Body of pancreas (tissue), 4 donors: ENCODE results near the gene MGLL. TPM values are rescaled to one million over a fixed set of nuclear protein-coding genes. Genes with fewer than 3 reads are reported as not detected.

Source experiments
- ATAC-seq: fragments of 150-250 bp; one replicate; pipeline ENCODE4 v1.9.1; 2016
- DNase-seq, 4 donors: peaks; one replicate each; pipeline ENCODE4 v3.0.0-alpha.2; 2019
- H3K27ac ChIP-seq, 4 donors: fragments of 200-600 bp; sonication (generic); 1 replicate in 3 of 4; 2 replicates in 1 of 4; pipeline versions ENCODE4 v1.5.1 to v1.6.1; 2016 to 2019; ENCODE audit warnings: mild to moderate bottlenecking in 1 of 4, mixed read lengths in 1 of 4, moderate library complexity in 1 of 4
- H3K27me3 ChIP-seq, 2 donors: fragments of 200-600 bp; sonication (generic); one replicate each; pipeline ENCODE4 v1.6.0; 2016; ENCODE audit warnings: mild to moderate bottlenecking in 1 of 2
- H3K36me3 ChIP-seq, 2 donors: fragments of 200-600 bp; sonication (generic); replicated peaks in 1 of 2; 2 replicates each; pipeline ENCODE4 v1.5.1; 2016; ENCODE audit warnings: low read depth in 2 of 2; ENCODE audit not compliant: insufficient read depth in 1 of 2
- H3K4me1 ChIP-seq: fragments of 200-600 bp; sonication (generic); one replicate; pipeline ENCODE4 v1.6.0; 2016
- H3K4me3 ChIP-seq, 2 donors: fragments of 200-600 bp; sonication (generic); 1 replicate in 1 of 2; 2 replicates in 1 of 2; pipeline ENCODE4 v1.5.1; 2016 to 2019
- H3K9me3 ChIP-seq, 3 donors: fragments of 200-600 bp; sonication (generic); 1 replicate in 2 of 3; 2 replicates in 1 of 3; pipeline ENCODE4 v1.5.1; 2016
- CTCF ChIP-seq, 7 experiments: fragments of 450-650 bp in 4 of 7; fragments of 200-600 bp in 3 of 7; sonication (generic) in 3 of 7; IDR thresholded peaks; one replicate each; pipeline ENCODE4 v1.5.1; 2016 to 2019; ENCODE audit warnings: antibody characterized with exemption in 7 of 7
- POLR2A ChIP-seq, 3 donors: fragments of 450-650 bp; IDR thresholded peaks; one replicate each; pipeline ENCODE4 v1.6.1; 2016; ENCODE audit warnings: antibody characterized with exemption in 3 of 3, mild to moderate bottlenecking in 2 of 3
- WGBS, 2 donors: methylation state at CpG; one replicate each; pipeline ENCODE4 v1.1.5; 2017; 5-methylcytosine and 5-hydroxymethylcytosine counted together
- intact Hi-C: fragments of 100-400 bp; cut with DNase I; formaldehyde crosslinking; loops from one replicate; pipeline ENCODE4 v1.15.1; 2023
- total RNA-seq, 2 donors: library from RNA; depleted of rRNA; stranded (reverse); fragments of >200 nt; gene quantifications; one replicate each; pipeline ENCODE4 v1.1.0, GENCODE V29; 2016

Gene MGLL
- total RNA-seq, 2 donors from 2014 or later: 14.8 to 20.2 TPM

GRCh38 chr3:127741690-127742089 is 80.6 kb downstream of the MGLL start:
- no peaks in the 10 kb centered on the region for H3K9me3 ChIP-seq
- intact Hi-C loops: no loop called here
- H3K27me3 ChIP-seq: no peaks in the 10 kb centered on the region
- no peak overlapping the region for H3K27ac ChIP-seq
- 80 to 81% methylated on average over 1 of the region's 1 CpG for WGBS, 2 donors
- no peak for DNase-seq
- H3K4me1 ChIP-seq: peaks cover 10% of the 10 kb centered on the region
- TF ChIP-seq CTCF (IDR thresholded peaks at IDR 0.05): no peak
- no peak for TF ChIP-seq POLR2A (IDR thresholded peaks at IDR 0.05)
- no peaks in the 10 kb centered on the region for H3K36me3 ChIP-seq
- no peak overlapping the region for H3K4me3 ChIP-seq
- no peak for ATAC-seq

GRCh38 chr3:127741246-127741645 is 81.1 kb downstream of the MGLL start:
- whole genome bisulfite sequencing, 2 donors: 92% methylated on average over 6 to 8 of the region's 8 CpGs
- H3K4me1 ChIP-seq: peaks cover 9% of the 10 kb centered on the region
- H3K9me3 ChIP-seq: no peaks in the 10 kb centered on the region
- intact Hi-C loops: no loop called here
- no peaks in the 10 kb centered on the region for H3K27me3 ChIP-seq
- no peak for TF ChIP-seq CTCF (IDR thresholded peaks at IDR 0.05)
- TF ChIP-seq POLR2A (IDR thresholded peaks at IDR 0.05): no peak
- H3K27ac ChIP-seq: no peak overlapping the region
- ATAC-seq: no peak
- H3K4me3 ChIP-seq: no peak overlapping the region
- DNase-seq: peak in 1 of 4 donors; percentile 6
- no peaks in the 10 kb centered on the region for H3K36me3 ChIP-seq

- 77 to 86% methylated on average over 19 to 20 of the region's 20 CpGs for whole genome bisulfite sequencing, 2 donors
- H3K4me3 ChIP-seq: no peak overlapping the region
- intact Hi-C loops: no loop called here
- ATAC-seq: no peak
- H3K36me3 ChIP-seq: no peaks in the 10 kb centered on the region
- no peak for TF ChIP-seq CTCF (IDR thresholded peaks at IDR 0.05)
- TF ChIP-seq POLR2A (IDR thresholded peaks at IDR 0.05): no peak
- peaks cover 9% of the 10 kb centered on the region for H3K4me1 ChIP-seq
- H3K9me3 ChIP-seq: no peaks in the 10 kb centered on the region
- no peaks in the 10 kb centered on the region for H3K27me3 ChIP-seq
- peak in 1 of 4 donors; percentile 9 for DNase-seq
- no peak overlapping the region for H3K27ac ChIP-seq
Measured at GRCh38 chr3:127740136-127740915, 82.0 kb downstream of the MGLL start.

GRCh38 chr3:127739347-127740135 is 82.8 kb downstream of the MGLL start:
- DNase-seq: no peak
- no peak for ATAC-seq
- H3K27me3 ChIP-seq: no peaks in the 10 kb centered on the region
- 82 to 89% methylated on average over 8 to 10 of the region's 12 CpGs for WGBS, 2 donors
- H3K4me3 ChIP-seq: no peak overlapping the region
- no peak overlapping the region for H3K27ac ChIP-seq
- peaks cover 9% of the 10 kb centered on the region for H3K4me1 ChIP-seq
- no peak for TF ChIP-seq CTCF (IDR thresholded peaks at IDR 0.05)
- no peak for TF ChIP-seq POLR2A (IDR thresholded peaks at IDR 0.05)
- H3K36me3 ChIP-seq: no peaks in the 10 kb centered on the region
- H3K9me3 ChIP-seq: no peaks in the 10 kb centered on the region
- intact Hi-C loops: no loop called here
